Astrocyte (in vitro differentiated cells and primary cell): Measurements from ENCODE around the gene SH3RF2. TPM values are rescaled to one million over a fixed set of nuclear protein-coding genes. Genes with fewer than 3 reads are reported as not detected.

ENCODE experiments used
- DNase-seq: peaks from one replicate; pipeline ENCODE4 v3.0.0-alpha.2; 2010; ENCODE audit warnings: low read depth
- FAIRE-seq: peaks from 2 replicates; lab custom pipeline; 2011; peaks lifted over from hg19 to GRCh38; lab: Jason Lieb, UNC
- H2AFZ ChIP-seq: 2 replicates; pipeline ENCODE4 v1.6.0; 2012; ENCODE audit warnings: low read depth, low read length, inconsistent platforms
- H3K27ac ChIP-seq: 2 replicates; pipeline ENCODE4 v1.5.1; 2011; ENCODE audit warnings: low read depth, low read length, inconsistent platforms
- H3K27me3 ChIP-seq: 2 replicates; pipeline ENCODE4 v1.6.0; 2011; ENCODE audit warnings: low read length, inconsistent platforms; ENCODE audit not compliant: insufficient read depth
- H3K36me3 ChIP-seq: 2 replicates; pipeline ENCODE4 v1.5.1; 2011; ENCODE audit warnings: low read length, inconsistent platforms; ENCODE audit not compliant: insufficient read depth
- H3K4me1 ChIP-seq: 2 replicates; pipeline ENCODE4 v1.5.1; 2011; ENCODE audit warnings: low read length, inconsistent platforms; ENCODE audit not compliant: insufficient read depth
- H3K4me2 ChIP-seq: 2 replicates; pipeline ENCODE4 v1.6.0; 2012; ENCODE audit warnings: low read length, inconsistent platforms
- H3K4me3 ChIP-seq: 2 replicates; pipeline ENCODE4 v1.5.1; 2011; ENCODE audit warnings: low read depth, mild to moderate bottlenecking, low read length, inconsistent platforms; ENCODE audit not compliant: insufficient read depth
- H3K79me2 ChIP-seq: 2 replicates; pipeline ENCODE4 v1.6.0; 2012; ENCODE audit warnings: mild to moderate bottlenecking, low read length, inconsistent platforms; ENCODE audit not compliant: insufficient read depth
- H3K9ac ChIP-seq: 2 replicates; pipeline ENCODE4 v1.6.0; 2012; ENCODE audit warnings: mild to moderate bottlenecking, low read length, inconsistent platforms
- H3K9me3 ChIP-seq: 2 replicates; pipeline ENCODE4 v1.5.1; 2012; ENCODE audit warnings: low read depth, mild to moderate bottlenecking, low read length, inconsistent platforms; ENCODE audit not compliant: insufficient read depth
- H4K20me1 ChIP-seq: 2 replicates; pipeline ENCODE4 v1.6.0; 2012; ENCODE audit warnings: low read length, inconsistent platforms; ENCODE audit not compliant: insufficient read depth
- H3K27ac Mint-ChIP-seq: one replicate; pipeline ENCODE4 v1.8.0; 2021; ENCODE audit warnings: mild to moderate bottlenecking, mixed read lengths; ENCODE audit not compliant: unreplicated experiment
- H3K27me3 Mint-ChIP-seq: one replicate; pipeline ENCODE4 v1.8.0; 2021; ENCODE audit warnings: low read depth, mixed read lengths; ENCODE audit not compliant: unreplicated experiment
- H3K36me3 Mint-ChIP-seq: one replicate; pipeline ENCODE4 v1.8.0; 2021; ENCODE audit warnings: low read depth, mixed read lengths; ENCODE audit not compliant: unreplicated experiment
- H3K4me1 Mint-ChIP-seq: one replicate; pipeline ENCODE4 v1.8.0; 2021; ENCODE audit warnings: low read depth, mixed read lengths; ENCODE audit not compliant: unreplicated experiment
- H3K4me3 Mint-ChIP-seq: one replicate; pipeline ENCODE4 v1.8.0; 2021; ENCODE audit warnings: mild to moderate bottlenecking, moderate library complexity, mixed read lengths; ENCODE audit not compliant: unreplicated experiment
- H3K9me3 Mint-ChIP-seq: one replicate; pipeline ENCODE4 v1.8.0; 2021; ENCODE audit warnings: mild to moderate bottlenecking, mixed read lengths; ENCODE audit not compliant: unreplicated experiment
- CTCF ChIP-seq: IDR thresholded peaks from 2 replicates; pipeline ENCODE4 v1.5.1; 2011; ENCODE audit warnings: low read depth, mild to moderate bottlenecking, inconsistent platforms, low read length, moderate library complexity; ENCODE audit not compliant: insufficient read depth
- EZH2 ChIP-seq: IDR thresholded peaks from 2 replicates; pipeline ENCODE4 v1.6.1; 2012; ENCODE audit warnings: mild to moderate bottlenecking, low read length, inconsistent platforms; ENCODE audit not compliant: insufficient read depth
- total RNA-seq: library from RNA; stranded (reverse); gene quantifications from 2 replicates; pipeline ENCODE4 v1.2.1, GENCODE V29; 2021

The SH3RF2 gene
- total RNA-seq, 1 donor from 2014 or later: 12.3 TPM

- Histone ChIP-seq H3K79me2 (no peaks in the 10 kb centered on the region), H4K20me1 (no peaks in the 10 kb centered on the region), H3K4me2 (no peak overlapping the region), H3K27ac (no peak overlapping the region), H3K4me3 (no peak overlapping the region), H3K9me3 (no peaks in the 10 kb centered on the region), H3K4me1 (peaks cover 17% of the 10 kb centered on the region), H3K27me3 (no peaks in the 10 kb centered on the region), H3K9ac (no peak overlapping the region), H2AFZ (no peak overlapping the region), H3K36me3 (no peaks in the 10 kb centered on the region)
- Mint-ChIP-seq H3K9me3 (no peaks in the 10 kb centered on the region), H3K27ac (no peak overlapping the region), H3K4me3 (no peak overlapping the region), H3K27me3 (no peaks in the 10 kb centered on the region), H3K4me1 (peaks cover 19% of the 10 kb centered on the region), H3K36me3 (peaks cover 2% of the 10 kb centered on the region)
- no peak for DNase-seq
- FAIRE-seq: no peak
- TF ChIP-seq EZH2 (no peak), CTCF (no peak)
These were observed 34.7 kb downstream of the SH3RF2 start for GRCh38 chr5:145971108-145971507.

- no peaks in the 10 kb centered on the region for H3K9me3 Mint-ChIP-seq
- DNase-seq (no peak), FAIRE-seq (no peak)
- H3K4me1 ChIP-seq: peaks cover 23% of the 10 kb centered on the region
- no peaks in the 10 kb centered on the region for H3K27me3 Mint-ChIP-seq
- TF ChIP-seq CTCF (no peak), EZH2 (no peak)
- no peak overlapping the region for H3K4me2 ChIP-seq
- H3K79me2 ChIP-seq: no peaks in the 10 kb centered on the region
- no peak overlapping the region for H2AFZ ChIP-seq
- H3K27ac ChIP-seq: no peak overlapping the region
- peaks cover 2% of the 10 kb centered on the region for H3K36me3 Mint-ChIP-seq
- no peaks in the 10 kb centered on the region for H3K27me3 ChIP-seq
- H3K9ac ChIP-seq: no peak overlapping the region
- no peak overlapping the region for H3K4me3 ChIP-seq
- H4K20me1 ChIP-seq: no peaks in the 10 kb centered on the region
- H3K27ac Mint-ChIP-seq: no peak overlapping the region
- peaks cover 25% of the 10 kb centered on the region for H3K4me1 Mint-ChIP-seq
- H3K9me3 ChIP-seq: no peaks in the 10 kb centered on the region
- no peak overlapping the region for H3K4me3 Mint-ChIP-seq
- no peaks in the 10 kb centered on the region for H3K36me3 ChIP-seq
These were observed 35.3 kb downstream of the SH3RF2 start for GRCh38 chr5:145971701-145972100.

- Histone ChIP-seq H3K79me2 (no peaks in the 10 kb centered on the region), H2AFZ (no peak overlapping the region), H4K20me1 (no peaks in the 10 kb centered on the region), H3K4me2 (peak overlapping the region; percentile 57), H3K27ac (peak overlapping the region; percentile 62), H3K9ac (no peak overlapping the region), H3K27me3 (no peaks in the 10 kb centered on the region), H3K4me3 (no peak overlapping the region), H3K4me1 (peaks cover 33% of the 10 kb centered on the region), H3K9me3 (no peaks in the 10 kb centered on the region), H3K36me3 (no peaks in the 10 kb centered on the region)
- H3K4me3 Mint-ChIP-seq: no peak overlapping the region
- no peak for TF ChIP-seq CTCF
- no peak for TF ChIP-seq EZH2
- H3K27ac Mint-ChIP-seq: peak overlapping the region; percentile 87
- FAIRE-seq (no peak), DNase-seq (no peak)
- no peaks in the 10 kb centered on the region for H3K27me3 Mint-ChIP-seq
- peaks cover 2% of the 10 kb centered on the region for H3K36me3 Mint-ChIP-seq
- peaks cover 43% of the 10 kb centered on the region for H3K4me1 Mint-ChIP-seq
- no peaks in the 10 kb centered on the region for H3K9me3 Mint-ChIP-seq
These were observed 38.6 kb downstream of the SH3RF2 start for GRCh38 chr5:145975001-145975360.
